SK-N-SH (cell line): ENCODE results near the gene RGS9. TPM values are rescaled to one million over a fixed set of nuclear protein-coding genes. Genes with fewer than 3 reads are reported as not detected.

ENCODE experiments used
- CTCF ChIA-PET: fragments of 300-600, 350-600 bp; formaldehyde crosslinking; extraction: SDS; loops from one replicate; lab custom pipeline; 2021; lab: Yijun Ruan, JAX
- POLR2A ChIA-PET: fragments of 350-600 bp; sonication (Branson Sonifier 250); formaldehyde crosslinking; extraction: SDS; loops from one replicate; lab custom pipeline; 2020; ENCODE audit warnings: antibody characterized with exemption, inconsistent platforms; lab: Yijun Ruan, JAX
- DNase-seq: peaks from one replicate; pipeline ENCODE4 v3.0.0; 2012
- H2AFZ ChIP-seq: fragments of 200-600 bp; sonication (generic); 2 replicates; pipeline ENCODE4 v1.8.1; 2016; ENCODE audit warnings: antibody characterized with exemption, mild to moderate bottlenecking, low read depth
- H3F3A ChIP-seq: fragments of 200-600 bp; sonication (generic); replicated peaks from 2 replicates; pipeline ENCODE3; 2016; ENCODE audit warnings: antibody characterized with exemption, mild to moderate bottlenecking; ENCODE audit not compliant: insufficient read depth
- H3K27ac ChIP-seq, 2 experiments: fragments of 200-500 bp in 1 of 2; fragments of 200-600 bp in 1 of 2; sonication (Bioruptor generic) in 1 of 2; sonication (generic), shearing (Covaris generic) in 1 of 2; 2 replicates each; pipeline versions ENCODE4 v1.5.1 to v1.6.1; 2014 to 2016; ENCODE audit warnings: low read depth in 2 of 2, inconsistent platforms in 1 of 2, low read length in 1 of 2, mild to moderate bottlenecking in 1 of 2, mixed read lengths in 1 of 2
- H3K27me3 ChIP-seq: fragments of 200-600 bp; sonication (generic), shearing (Covaris generic); 2 replicates; pipeline ENCODE4 v1.6.1; 2016; ENCODE audit warnings: mixed run types; ENCODE audit not compliant: insufficient read depth
- H3K36me3 ChIP-seq, 2 experiments: fragments of 200-500 bp in 1 of 2; fragments of 200-600 bp in 1 of 2; sonication (Bioruptor generic) in 1 of 2; sonication (generic) in 1 of 2; replicated peaks in 1 of 2; 2 replicates each; pipeline versions ENCODE3 to v1.5.1; 2014 to 2016; ENCODE audit warnings: low read length in 1 of 2, mild to moderate bottlenecking in 1 of 2; ENCODE audit not compliant: insufficient read depth in 2 of 2, control insufficient read depth in 1 of 2
- H3K4me1 ChIP-seq, 2 experiments: fragments of 200-500 bp in 1 of 2; fragments of 200-600 bp in 1 of 2; sonication (Bioruptor generic) in 1 of 2; sonication (generic), shearing (Covaris generic) in 1 of 2; 2 replicates each; pipeline versions ENCODE4 v1.5.1 to v1.6.1; 2014 to 2016; ENCODE audit warnings: low read depth in 1 of 2, low read length in 1 of 2, mixed run types in 1 of 2; ENCODE audit not compliant: insufficient read depth in 2 of 2, control insufficient read depth in 1 of 2
- H3K4me2 ChIP-seq: fragments of 200-600 bp; sonication (generic), shearing (Covaris generic); 2 replicates; pipeline ENCODE4 v1.6.1; 2017; ENCODE audit warnings: mixed run types
- H3K4me3 ChIP-seq, 2 experiments: fragments of 200-500 bp in 1 of 2; fragments of 200-600 bp in 1 of 2; sonication (Bioruptor generic) in 1 of 2; sonication (generic), shearing (Covaris generic) in 1 of 2; 2 replicates each; pipeline versions ENCODE4 v1.5.1 to v1.8.1; 2014 to 2016; ENCODE audit warnings: low read depth in 2 of 2, inconsistent platforms in 1 of 2, low read length in 1 of 2, mild to moderate bottlenecking in 1 of 2, mixed read lengths in 1 of 2, moderate library complexity in 1 of 2
- H3K79me2 ChIP-seq: fragments of 200-600 bp; sonication (generic); 2 replicates; pipeline ENCODE4 v1.8.1; 2017; ENCODE audit warnings: mild to moderate bottlenecking; ENCODE audit not compliant: insufficient read depth
- H3K9ac ChIP-seq: fragments of 200-600 bp; sonication (generic); 2 replicates; pipeline ENCODE4 v1.6.1; 2017; ENCODE audit warnings: mixed run types
- H3K9me2 ChIP-seq: fragments of 200-600 bp; sonication (generic); 2 replicates; pipeline ENCODE4 v1.6.1; 2017; ENCODE audit warnings: mixed run types
- H3K9me3 ChIP-seq: fragments of 200-600 bp; sonication (generic); 2 replicates; pipeline ENCODE4 v1.6.1; 2017; ENCODE audit warnings: mixed run types, mild to moderate bottlenecking, moderate library complexity
- H4K20me1 ChIP-seq: fragments of 200-600 bp; sonication (generic); 2 replicates; pipeline ENCODE4 v1.6.1; 2017; ENCODE audit warnings: mild to moderate bottlenecking, mixed run types; ENCODE audit not compliant: insufficient read depth
- FOXM1 ChIP-seq: IDR thresholded peaks from 2 replicates; pipeline ENCODE4 v1.4.0; 2012; ENCODE audit warnings: low read depth, mild to moderate bottlenecking
- GATA2 ChIP-seq: sonication (generic); formaldehyde crosslinking; IDR thresholded peaks from 2 replicates; pipeline ENCODE4 v1.5.0; 2020; ENCODE audit warnings: mild to moderate bottlenecking, missing genetic modification reagents
- IRF3 ChIP-seq: fragments of 150-350 bp; IDR thresholded peaks from 2 replicates; pipeline ENCODE4 v1.6.1; 2016; ENCODE audit warnings: mild to moderate bottlenecking, low read depth, low read length
- MEF2A ChIP-seq: IDR thresholded peaks from 2 replicates; pipeline ENCODE4 v1.4.0; 2012; ENCODE audit warnings: low read depth, borderline replicate concordance
- MXI1 ChIP-seq: IDR thresholded peaks from 2 replicates; pipeline ENCODE4 v1.6.1; 2012; ENCODE audit warnings: mild to moderate bottlenecking, low read depth, low read length, improper control_type of control experiment
- NRF1 ChIP-seq: IDR thresholded peaks from 2 replicates; pipeline ENCODE4 v1.6.1; 2012; ENCODE audit warnings: low read depth, mild to moderate bottlenecking, low read length
- POLR2AphosphoS5 ChIP-seq: IDR thresholded peaks from 2 replicates; pipeline ENCODE4 v1.6.1; 2012; ENCODE audit warnings: low read depth, low read length
- RCOR1 ChIP-seq: fragments of 150-350 bp; IDR thresholded peaks from 2 replicates; pipeline ENCODE4 v1.6.1; 2017; ENCODE audit warnings: antibody characterized with exemption, low read length
- REST ChIP-seq: IDR thresholded peaks from 2 replicates; pipeline ENCODE4 v1.6.1; 2012; ENCODE audit warnings: mild to moderate bottlenecking, low read depth, low read length, moderate library complexity
- RFX5 ChIP-seq: IDR thresholded peaks from 2 replicates; pipeline ENCODE4 v1.6.1; 2012; ENCODE audit warnings: mild to moderate bottlenecking, improper control_type of control experiment, low read length
- TAF1 ChIP-seq: IDR thresholded peaks from 2 replicates; pipeline ENCODE4 v1.6.1; 2012; ENCODE audit warnings: low read depth, mild to moderate bottlenecking, low read length, moderate library complexity, borderline replicate concordance
- USF1 ChIP-seq: IDR thresholded peaks from 2 replicates; pipeline ENCODE4 v1.4.0; 2012; ENCODE audit warnings: low read depth, borderline replicate concordance
- WGBS: methylation state at CpG from one replicate; pipeline ENCODE4 v1.1.6; 2017; ENCODE audit warnings: low lambda C conversion rate; 5-methylcytosine and 5-hydroxymethylcytosine counted together
- polyA plus RNA-seq, 3 experiments: library from polyadenylated mRNA; depleted of rRNA; stranded (reverse); fragments of >200 nt; gene quantifications; 2 replicates each; pipeline ENCODE4 v1.2.3, GENCODE V29; 2012

The RGS9 gene
- polyA plus RNA-seq, 1 of the 3 experiments (the other 2 are of a cell fraction): 1.4 TPM

- TF ChIP-seq USF1: no peak
- TF ChIP-seq RFX5: no peak; the same call in 1 of the 2 replicates
- no peak for TF ChIP-seq POLR2AphosphoS5
- no peak for TF ChIP-seq REST
- no peak for TF ChIP-seq GATA2 (CRISPR knock-in tag)
Observed at GRCh38 chr17:65137021-65137939, at the start of gene RGS9 (continued).

- Histone ChIP-seq H3K36me3 (no peaks in the 10 kb centered on the region), H3K27me3 (peaks cover 18% of the 10 kb centered on the region; the same call in 1 of the 2 replicates), H3K9me2 (no peaks in the 10 kb centered on the region), H3K9ac (no peak overlapping the region), H3K4me1 (no peaks in the 10 kb centered on the region), H3K27ac (no peak overlapping the region), H3K4me2 (no peak overlapping the region), H3K79me2 (no peaks in the 10 kb centered on the region), H3F3A (no peaks in the 10 kb centered on the region), H4K20me1 (no peaks in the 10 kb centered on the region), H3K9me3 (no peaks in the 10 kb centered on the region), H3K4me3 (no peak overlapping the region), H2AFZ (no peak overlapping the region)
- POLR2A ChIA-PET: interaction anchor here (0.6 kb wide), 1 partner anchor 32 kb away, joined by 3 read pairs; no protein-coding TSS in a partner anchor
- CTCF ChIA-PET: interaction anchor here (1.2 to 11.4 kb wide), 3 partner anchors 11 to 48 kb away, joined by 3 to 86 read pairs (median 9); partner anchors contain the start of gene RGS9
- TF ChIP-seq FOXM1: no peak
- DNase-seq: no peak
- WGBS: 68% methylated on average over 4 of the region's 4 CpGs
Observed at GRCh38 chr17:65088621-65089360, 48.4 kb upstream of the RGS9 start.

GRCh38 chr17:65092262-65092661 lies 44.9 kb upstream of the RGS9 start:
- Histone ChIP-seq H3K9me3 (no peaks in the 10 kb centered on the region), H4K20me1 (no peaks in the 10 kb centered on the region), H3F3A (no peaks in the 10 kb centered on the region), H3K79me2 (no peaks in the 10 kb centered on the region), H3K4me2 (no peak overlapping the region), H3K27me3 (peaks cover 10% of the 10 kb centered on the region; the same call in 1 of the 2 replicates), H3K27ac (no peak overlapping the region), H3K9me2 (no peaks in the 10 kb centered on the region), H3K4me3 (no peak overlapping the region), H2AFZ (no peak overlapping the region), H3K36me3 (no peaks in the 10 kb centered on the region), H3K9ac (no peak overlapping the region), H3K4me1 (no peaks in the 10 kb centered on the region)
- DNase-seq: no peak
- ChIA-PET CTCF (interaction anchor here (0.8 to 11.4 kb wide), 3 partner anchors 8 to 45 kb away, joined by 3 to 86 read pairs (median 3); partner anchors contain the start of gene RGS9), POLR2A (no interaction called here)
- WGBS: 31% methylated on average over 3 of the region's 3 CpGs
- TF ChIP-seq MEF2A (no peak), TAF1 (no peak), REST (no peak), NRF1 (no peak), MXI1 (no peak), IRF3 (no peak), RCOR1 (no peak)
